Measurements from ENCODE around the gene EIF4H. TPM values are rescaled to one million over a fixed set of nuclear protein-coding genes. Genes with fewer than 3 reads are reported as not detected.

Gene EIF4H
- total and polyA plus RNA-seq, 2 experiments from 2014 or later = 228 to 305 TPM

DNA sequence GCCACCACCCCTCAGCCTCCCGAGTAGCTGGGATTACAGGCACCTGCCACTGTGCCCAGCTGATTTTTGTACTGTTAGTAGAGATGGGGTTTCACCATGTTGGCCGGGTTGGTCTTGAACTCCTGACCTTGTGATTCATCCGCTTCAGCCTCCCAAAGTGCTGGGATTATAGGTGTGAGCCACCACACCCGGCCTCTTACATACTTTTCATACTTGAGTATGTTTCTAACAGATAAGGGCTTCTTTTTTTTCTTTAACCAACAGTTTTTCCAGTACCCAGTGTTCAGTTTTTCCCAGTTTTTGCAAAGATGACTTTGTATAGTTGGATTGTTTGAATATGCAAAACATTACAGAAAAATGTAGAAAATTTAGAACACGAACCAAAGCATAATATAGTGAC is 7.7 kb downstream of the EIF4H start:
- Histone ChIP-seq H3K27me3 (replicated peaks; ENCODE audit: insufficient read depth) (no peaks in the 10 kb centered on the region), H3K9ac (no peak overlapping the region), H4K20me1 (ENCODE audit: insufficient read depth) (peaks cover 50% of the 10 kb centered on the region), H3K79me2 (ENCODE audit: insufficient read depth) (peaks cover 100% of the 10 kb centered on the region), H3K9me2 (ENCODE audit: insufficient read depth) (no peaks in the 10 kb centered on the region), H3K9me3 (ENCODE audit: low read depth) (no peaks in the 10 kb centered on the region), H3K27ac (0 out of 2 replicates have a peak overlapping the region, but pooled peaks have one; percentile 34), H2AFZ (no peak overlapping the region), H3K4me1 (ENCODE audit: insufficient read depth) (peaks cover 74% of the 10 kb centered on the region), H3F3A (ENCODE audit: insufficient read depth) (peaks cover 73% of the 10 kb centered on the region), H3K4me2 (ENCODE audit: unreplicated experiment) (no peak overlapping the region), H3K4me3 (no peak overlapping the region), H3K36me3 (ENCODE audit: low read depth) (peaks cover 12% of the 10 kb centered on the region; the same call in 1 of the 2 replicates)
- in situ Hi-C loops (cut with MboI) = loop anchor here (10.0 kb wide), 1 partner anchor 107 kb away; no protein-coding TSS in a partner anchor
- DNase-seq = no peak
- TF ChIP-seq EZH2phosphoT487 (IDR thresholded peaks at IDR 0.05; ENCODE audit: insufficient read depth, low read depth) (no peak), EZH2 (IDR thresholded peaks at IDR 0.05; ENCODE audit: insufficient read depth, poor library complexity, severe bottlenecking) (no peak)
- WGBS, 2 experiments (ENCODE audit: low coverage in 1 of 2, low lambda C conversion rate in 2 of 2, missing lambda C conversion rate in 2 of 2) = 69 to 75% methylated on average over 5 of the region's 5 CpGs

- Histone ChIP-seq H3K4me1 (ENCODE audit: insufficient read depth) (peaks cover 71% of the 10 kb centered on the region), H3K9ac (no peak overlapping the region), H3K27ac (peak overlapping the region; percentile 34), H3K9me2 (ENCODE audit: insufficient read depth) (no peaks in the 10 kb centered on the region), H3K4me2 (ENCODE audit: unreplicated experiment) (peak overlapping the region; percentile 10), H3K4me3 (no peak overlapping the region), H3K27me3 (replicated peaks; ENCODE audit: insufficient read depth) (no peaks in the 10 kb centered on the region), H3K9me3 (ENCODE audit: low read depth) (no peaks in the 10 kb centered on the region), H4K20me1 (ENCODE audit: insufficient read depth) (peaks cover 55% of the 10 kb centered on the region), H3F3A (ENCODE audit: insufficient read depth) (peaks cover 66% of the 10 kb centered on the region), H2AFZ (no peak overlapping the region), H3K36me3 (ENCODE audit: low read depth) (peaks cover 6% of the 10 kb centered on the region; the same call in 1 of the 2 replicates), H3K79me2 (ENCODE audit: insufficient read depth) (peaks cover 100% of the 10 kb centered on the region)
- DNase-seq = no peak
- in situ Hi-C loops (cut with MboI) = loop anchor here (10.0 kb wide), 1 partner anchor 108 kb away; no protein-coding TSS in a partner anchor
- TF ChIP-seq EZH2 (IDR thresholded peaks at IDR 0.05; ENCODE audit: insufficient read depth, poor library complexity, severe bottlenecking) (no peak), EZH2phosphoT487 (IDR thresholded peaks at IDR 0.05; ENCODE audit: insufficient read depth, low read depth) (no peak)
- WGBS, 2 experiments (ENCODE audit: low coverage in 1 of 2, low lambda C conversion rate in 2 of 2, missing lambda C conversion rate in 2 of 2) = 54 to 57% methylated on average over 6 of the region's 6 CpGs
Measured at GRCh38 chr7:74182453-74183090, 8.4 kb downstream of the EIF4H start.

DNA sequence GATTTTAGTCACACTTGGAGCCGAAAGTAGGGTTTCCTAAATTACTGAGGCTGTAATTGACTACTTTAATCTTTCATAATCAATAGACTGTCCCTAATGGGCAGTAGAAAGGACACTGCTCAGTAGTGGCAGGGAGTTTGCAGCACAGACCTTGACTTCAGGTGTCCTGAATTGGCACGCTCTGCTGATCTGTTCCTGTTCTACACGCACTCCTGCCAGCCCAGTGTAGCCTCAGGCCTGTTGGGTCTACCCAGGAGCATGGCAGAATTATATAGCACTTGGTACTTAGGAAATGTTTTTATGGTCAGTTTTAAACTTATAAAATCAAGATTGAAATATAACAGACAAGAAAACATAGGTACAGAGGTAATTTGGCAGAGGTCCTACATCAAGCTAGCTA is 9.0 kb downstream of the EIF4H start:
- no peak overlapping the region for H3K4me3 ChIP-seq
- in situ Hi-C loops (cut with MboI) = loop anchor here (10.0 kb wide), 1 partner anchor 108 kb away; no protein-coding TSS in a partner anchor
- peaks cover 71% of the 10 kb centered on the region for H3K4me1 ChIP-seq (ENCODE audit: insufficient read depth)
- H3K9me3 ChIP-seq (ENCODE audit: low read depth) = no peaks in the 10 kb centered on the region
- H2AFZ ChIP-seq = no peak overlapping the region
- 68 to 69% methylated on average over 3 of the region's 3 CpGs for WGBS, 2 experiments (ENCODE audit: low coverage in 1 of 2, low lambda C conversion rate in 2 of 2, missing lambda C conversion rate in 2 of 2)
- no peak overlapping the region for H3K9ac ChIP-seq
- H3F3A ChIP-seq (ENCODE audit: insufficient read depth) = peaks cover 61% of the 10 kb centered on the region
- TF ChIP-seq EZH2phosphoT487 (IDR thresholded peaks at IDR 0.05; ENCODE audit: insufficient read depth, low read depth) (no peak), EZH2 (IDR thresholded peaks at IDR 0.05; ENCODE audit: insufficient read depth, poor library complexity, severe bottlenecking) (no peak)
- peaks cover 100% of the 10 kb centered on the region for H3K79me2 ChIP-seq (ENCODE audit: insufficient read depth)
- peak overlapping the region; percentile 34; the same call in 1 of the 2 replicates for H3K27ac ChIP-seq
- no peaks in the 10 kb centered on the region for H3K27me3 ChIP-seq (replicated peaks; ENCODE audit: insufficient read depth)
- H4K20me1 ChIP-seq (ENCODE audit: insufficient read depth) = peaks cover 61% of the 10 kb centered on the region
- peak overlapping the region; percentile 10 for H3K4me2 ChIP-seq (ENCODE audit: unreplicated experiment)
- H3K9me2 ChIP-seq (ENCODE audit: insufficient read depth) = no peaks in the 10 kb centered on the region
- H3K36me3 ChIP-seq (ENCODE audit: low read depth) = peaks cover 3% of the 10 kb centered on the region; the same call in 1 of the 2 replicates
- no peak for DNase-seq

- in situ Hi-C loops (cut with MboI) = loop anchor here (10.0 kb wide), 1 partner anchor 109 kb away; no protein-coding TSS in a partner anchor
- Histone ChIP-seq H3K9ac (no peak overlapping the region), H2AFZ (no peak overlapping the region), H3K9me2 (ENCODE audit: insufficient read depth) (no peaks in the 10 kb centered on the region), H3K36me3 (ENCODE audit: low read depth) (peaks cover 5% of the 10 kb centered on the region; the same call in 1 of the 2 replicates), H3K79me2 (ENCODE audit: insufficient read depth) (peaks cover 100% of the 10 kb centered on the region), H3K4me2 (ENCODE audit: unreplicated experiment) (no peak overlapping the region), H3K4me1 (ENCODE audit: insufficient read depth) (peaks cover 71% of the 10 kb centered on the region), H3K27me3 (replicated peaks; ENCODE audit: insufficient read depth) (no peaks in the 10 kb centered on the region), H3F3A (ENCODE audit: insufficient read depth) (peaks cover 59% of the 10 kb centered on the region), H4K20me1 (ENCODE audit: insufficient read depth) (peaks cover 64% of the 10 kb centered on the region), H3K27ac (peak overlapping the region; percentile 34; the same call in 1 of the 2 replicates), H3K4me3 (no peak overlapping the region), H3K9me3 (ENCODE audit: low read depth) (no peaks in the 10 kb centered on the region)
- peak; percentile 33 for DNase-seq
- TF ChIP-seq EZH2 (IDR thresholded peaks at IDR 0.05; ENCODE audit: insufficient read depth, poor library complexity, severe bottlenecking) (no peak), EZH2phosphoT487 (IDR thresholded peaks at IDR 0.05; ENCODE audit: insufficient read depth, low read depth) (no peak)
- 68 to 70% methylated on average over 7 of the region's 7 CpGs for WGBS, 2 experiments (ENCODE audit: low coverage in 1 of 2, low lambda C conversion rate in 2 of 2, missing lambda C conversion rate in 2 of 2)
Measured at GRCh38 chr7:74183653-74184450, 9.7 kb downstream of the EIF4H start.
